ENCODE data around the gene CHL1.

The CHL1 gene

GRCh38 chr3:418239-418929, 221.8 kb downstream of the CHL1 start:
- DNase-seq = no peak

GRCh38 chr3:420584-420983, 224.0 kb downstream of the CHL1 start:
- DNase-seq = no peak

DNA sequence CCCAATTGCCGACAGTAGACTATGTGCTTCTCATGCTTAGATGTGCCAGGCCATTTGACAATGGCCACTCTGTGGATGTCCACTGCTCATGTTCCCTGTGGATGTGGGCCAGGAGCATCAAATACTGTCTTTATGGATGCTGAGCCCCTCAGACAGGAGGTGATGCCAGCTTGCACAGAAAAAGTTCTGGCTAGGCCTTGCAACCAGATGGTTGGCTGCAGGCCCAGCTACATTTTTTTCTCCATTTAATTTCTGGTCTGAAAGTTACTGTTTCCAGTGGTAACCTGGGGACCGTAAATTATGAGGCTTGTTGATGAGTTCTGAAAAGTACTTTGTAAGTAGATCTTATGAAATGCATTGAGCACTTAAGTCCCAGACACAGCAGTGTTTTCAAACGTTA, 228.5 kb downstream of the CHL1 start:
- DNase-seq = no peak

DNA sequence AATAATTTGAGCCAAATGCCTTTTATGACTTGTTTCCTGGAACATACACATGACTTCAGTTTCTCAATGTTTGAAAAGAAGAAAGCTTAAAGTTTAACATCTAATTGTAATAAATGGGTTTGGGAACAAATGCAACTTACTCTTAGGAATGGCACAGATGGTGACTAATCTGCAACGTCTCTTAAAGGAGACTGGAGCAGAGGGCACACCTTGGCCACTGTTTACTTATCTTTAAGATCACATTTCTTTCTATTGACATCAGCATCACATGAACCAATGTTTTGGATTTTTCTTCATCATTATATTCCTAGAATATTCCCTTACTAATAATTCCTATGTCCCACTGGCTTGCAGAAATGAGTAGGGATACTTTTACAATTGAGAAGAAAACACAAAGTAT, 229.5 kb downstream of the CHL1 start:
- DNase-seq = no peak

GRCh38 chr3:427128-427527, 230.6 kb downstream of the CHL1 start:
- no peak for DNase-seq

GRCh38 chr3:430186-430585, 233.6 kb downstream of the CHL1 start:
- DNase-seq = no peak

GRCh38 chr3:435161-435560, 238.6 kb downstream of the CHL1 start:
- no peak for DNase-seq

- no peak for DNase-seq
Observed at GRCh38 chr3:436053-436452, 239.5 kb downstream of the CHL1 start.

DNA sequence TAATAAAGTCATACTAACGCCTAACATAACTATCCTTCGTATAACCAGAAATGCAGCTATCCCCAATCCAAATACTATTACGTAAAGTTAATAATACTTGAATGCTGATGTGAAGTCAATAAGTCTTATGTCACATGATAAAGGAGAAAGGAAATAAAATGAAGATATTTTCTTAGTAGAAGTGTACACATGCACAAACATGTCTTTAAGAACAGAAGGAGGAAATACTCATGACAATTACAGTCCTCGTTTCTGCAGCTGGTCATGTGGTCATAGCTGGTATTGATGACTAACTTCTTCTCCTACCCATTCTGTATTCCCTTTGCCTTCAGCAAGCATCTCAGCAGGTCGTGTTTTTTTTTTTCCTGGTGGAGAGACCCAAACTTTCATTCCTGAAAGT, 244.3 kb downstream of the CHL1 start:
- DNase-seq = no peak

DNA sequence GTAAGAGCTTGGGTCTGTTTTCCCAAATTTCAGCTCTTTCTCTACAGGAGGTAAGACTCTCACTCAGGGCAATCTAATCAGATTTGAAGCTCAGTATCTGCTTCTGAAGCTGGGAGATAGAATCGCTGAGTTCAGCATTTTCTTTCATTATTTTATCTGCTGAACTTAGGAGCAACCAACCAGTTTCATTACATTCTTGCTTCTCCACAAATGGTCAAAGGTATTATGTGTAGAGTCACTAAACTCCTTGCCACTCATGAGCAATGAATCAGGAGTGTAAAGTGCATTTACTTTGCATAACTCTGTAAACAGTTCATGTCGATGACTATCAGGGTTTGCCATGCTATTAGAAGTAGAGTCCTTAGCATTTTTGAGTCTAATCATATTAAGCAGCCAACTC, 249.4 kb downstream of the CHL1 start:
- DNase-seq = no peak

GRCh38 chr3:447671-448070, 251.1 kb downstream of the CHL1 start:
- no peak for DNase-seq

GRCh38 chr3:449711-450110, 253.1 kb downstream of the CHL1 start:
- no peak for DNase-seq

DNA sequence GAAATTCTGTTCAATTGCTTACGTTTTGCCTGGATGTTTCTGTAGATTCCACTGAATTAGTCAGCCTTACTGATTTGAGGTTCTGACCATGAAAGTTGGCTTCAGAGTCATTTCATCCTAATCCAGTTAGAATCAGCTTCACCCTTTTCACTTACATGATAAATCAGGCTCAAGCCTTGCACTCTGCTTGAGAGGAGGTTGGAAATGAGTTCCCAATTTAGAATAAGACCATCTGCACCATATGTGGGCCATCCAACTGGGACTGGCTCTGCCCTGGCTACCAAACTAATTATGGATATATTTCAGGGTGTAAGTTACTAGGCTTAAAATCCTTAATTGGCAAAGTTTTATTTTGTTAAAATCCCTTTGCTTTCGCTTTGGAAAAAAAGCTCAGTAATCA, 255.7 kb downstream of the CHL1 start:
- DNase-seq = no peak

GRCh38 chr3:453106-453505, 256.5 kb downstream of the CHL1 start:
- no peak for DNase-seq

DNA sequence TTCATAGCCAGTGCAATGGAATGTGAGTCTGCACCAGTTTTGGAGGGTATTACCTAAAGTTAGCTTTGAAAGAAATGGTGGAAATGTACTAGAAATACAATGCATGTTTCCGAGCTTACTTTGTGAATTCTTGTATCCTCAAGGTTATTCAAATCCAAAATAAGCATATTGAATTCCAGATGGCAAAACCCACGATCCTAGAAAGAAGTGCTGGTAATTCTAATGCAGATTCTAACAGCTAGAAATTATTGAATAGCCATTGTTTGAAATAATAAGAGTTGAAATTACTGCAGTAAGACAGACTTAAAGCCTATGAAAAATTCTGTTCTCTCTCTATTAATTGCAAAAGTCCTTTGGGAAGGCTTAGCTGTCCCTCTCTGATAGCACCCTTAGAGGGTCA, 258.4 kb downstream of the CHL1 start:
- DNase-seq = no peak

DNA sequence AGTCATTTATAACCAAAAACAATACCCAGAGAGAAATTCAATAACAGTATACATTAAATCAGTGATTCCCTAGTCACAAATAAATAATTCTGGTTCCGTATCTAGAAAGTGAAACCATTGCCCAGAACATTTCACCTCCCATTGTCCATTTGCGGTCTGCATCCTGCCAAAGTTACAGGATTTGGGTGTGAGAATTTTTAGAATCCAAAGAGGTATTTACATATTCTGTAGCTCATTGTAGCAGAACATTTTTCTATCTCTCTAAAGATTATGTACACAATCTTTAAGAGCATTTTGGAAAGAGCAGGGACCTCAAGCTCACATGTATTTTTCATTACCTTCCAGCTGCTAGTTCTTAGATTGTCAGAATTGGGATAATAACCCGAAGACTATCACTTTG, 261.6 kb downstream of the CHL1 start:
- DNase-seq = no peak

DNA sequence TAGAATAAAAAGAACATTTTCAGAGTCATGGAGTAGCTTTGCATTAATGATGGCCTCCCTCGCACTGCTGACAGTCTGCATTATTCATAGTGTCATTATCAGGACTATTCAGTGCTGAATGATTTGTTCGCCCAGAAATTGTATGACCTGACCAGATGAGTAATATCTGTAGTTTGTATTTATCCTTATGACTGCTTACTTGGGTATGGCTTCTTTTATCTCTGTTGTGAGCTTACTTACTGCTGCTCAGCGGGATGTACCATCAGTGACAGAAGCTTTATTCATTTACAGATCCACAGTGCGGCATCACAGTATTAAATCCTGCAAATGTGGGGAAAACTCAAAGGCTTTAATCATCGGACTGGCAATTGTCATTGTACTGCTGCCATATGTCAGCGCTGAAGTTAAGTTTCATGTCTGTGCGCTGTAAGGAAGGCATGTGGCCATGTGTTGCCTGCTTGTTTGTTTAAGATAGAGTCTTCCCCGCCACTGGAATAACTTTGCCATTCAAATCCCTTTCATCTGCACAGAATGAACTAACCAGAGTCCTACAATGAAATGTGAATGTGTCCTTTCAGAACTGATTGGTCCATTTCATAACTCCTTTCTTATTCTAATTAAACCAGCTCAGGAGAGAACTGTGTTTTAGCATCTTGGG, 262.2 kb downstream of the CHL1 start:
- DNase-seq = peak; percentile 0
